ENCODE measurements around the gene RILP. TPM values are rescaled to one million over a fixed set of nuclear protein-coding genes. Genes with fewer than 3 reads are reported as not detected.

The RILP gene
- total and polyA plus RNA-seq, 2 experiments from 2014 or later, result 31.7 to 79.4 TPM

GRCh38 chr17:1628856-1629503 is 20.7 kb downstream of the RILP start:
- H3K9me3 ChIP-seq (ENCODE audit: low read depth), result no peaks in the 10 kb centered on the region
- H3K27ac ChIP-seq, result peak overlapping the region; percentile 22
- peak; percentile 95 to 96 for DNase-seq (ENCODE audit: low read depth in 1 of 2, low spot score in 1 of 2)
- H3K27me3 ChIP-seq, result no peaks in the 10 kb centered on the region
- peak overlapping the region; percentile 63 for H3K4me3 ChIP-seq
- no peaks in the 10 kb centered on the region for H3K4me1 ChIP-seq (ENCODE audit: low read depth)
- no peaks in the 10 kb centered on the region for H3K36me3 ChIP-seq
- TF ChIP-seq, protein P1, sequence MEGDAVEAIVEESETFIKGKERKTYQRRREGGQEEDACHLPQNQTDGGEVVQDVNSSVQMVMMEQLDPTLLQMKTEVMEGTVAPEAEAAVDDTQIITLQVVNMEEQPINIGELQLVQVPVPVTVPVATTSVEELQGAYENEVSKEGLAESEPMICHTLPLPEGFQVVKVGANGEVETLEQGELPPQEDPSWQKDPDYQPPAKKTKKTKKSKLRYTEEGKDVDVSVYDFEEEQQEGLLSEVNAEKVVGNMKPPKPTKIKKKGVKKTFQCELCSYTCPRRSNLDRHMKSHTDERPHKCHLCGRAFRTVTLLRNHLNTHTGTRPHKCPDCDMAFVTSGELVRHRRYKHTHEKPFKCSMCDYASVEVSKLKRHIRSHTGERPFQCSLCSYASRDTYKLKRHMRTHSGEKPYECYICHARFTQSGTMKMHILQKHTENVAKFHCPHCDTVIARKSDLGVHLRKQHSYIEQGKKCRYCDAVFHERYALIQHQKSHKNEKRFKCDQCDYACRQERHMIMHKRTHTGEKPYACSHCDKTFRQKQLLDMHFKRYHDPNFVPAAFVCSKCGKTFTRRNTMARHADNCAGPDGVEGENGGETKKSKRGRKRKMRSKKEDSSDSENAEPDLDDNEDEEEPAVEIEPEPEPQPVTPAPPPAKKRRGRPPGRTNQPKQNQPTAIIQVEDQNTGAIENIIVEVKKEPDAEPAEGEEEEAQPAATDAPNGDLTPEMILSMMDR (IDR thresholded peaks at IDR 0.05; ENCODE audit: low read depth, low read length), result no peak

DNA sequence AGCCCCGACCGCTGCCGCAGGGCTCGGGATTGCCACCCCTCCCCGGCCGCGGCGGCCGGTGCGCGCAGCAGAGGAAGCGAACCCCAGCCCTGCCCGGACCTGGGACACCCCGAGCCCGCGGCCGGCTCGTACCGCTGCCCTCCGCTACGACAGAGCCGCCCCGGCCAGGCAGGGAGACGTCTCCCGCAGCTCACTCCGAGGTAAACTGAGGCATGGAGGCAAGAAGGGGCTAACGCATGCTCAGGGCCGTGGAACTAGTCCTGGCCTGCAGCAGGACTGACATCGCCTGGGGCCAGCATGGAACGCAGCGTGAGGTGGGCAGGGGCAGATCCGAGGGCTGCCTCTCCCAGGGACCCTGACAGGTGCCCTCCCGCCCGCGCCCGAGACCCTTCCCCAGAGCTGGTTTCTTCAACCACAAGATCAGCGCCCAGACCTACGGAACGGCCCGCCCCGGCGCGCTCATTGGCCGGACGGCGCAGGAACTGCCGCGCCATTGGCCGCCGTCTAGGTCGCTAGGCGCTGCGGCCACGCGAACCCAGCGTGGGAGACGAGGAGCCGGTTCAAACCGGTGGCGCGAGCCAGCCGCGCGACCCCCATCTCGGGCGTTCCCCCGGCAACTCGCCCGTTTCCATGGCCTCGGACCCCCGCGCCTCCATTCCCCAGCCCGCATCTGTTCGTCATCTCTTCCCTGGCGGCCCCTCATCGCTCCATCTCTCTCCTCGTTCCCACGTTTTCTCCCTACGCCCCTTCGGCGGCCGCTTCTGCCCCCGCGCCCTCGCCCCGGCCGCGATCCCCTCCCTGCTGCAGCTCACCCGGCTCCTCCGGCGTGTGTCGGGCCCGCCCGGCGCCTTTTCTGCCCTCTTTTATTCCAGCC is 21.4 kb downstream of the RILP start, which contains the start of gene SLC43A2:
TSS of gene SLC43A2 (minus strand) at position 853 of the 874 bp plus-strand sequence. CDS start 960 bp downstream, outside the sequence.
- TF ChIP-seq, protein P1 (IDR thresholded peaks at IDR 0.05; ENCODE audit: low read depth, low read length), result no peak
- no peaks in the 10 kb centered on the region for H3K4me1 ChIP-seq (ENCODE audit: low read depth)
- no peaks in the 10 kb centered on the region for H3K27me3 ChIP-seq
- H3K27ac ChIP-seq, result peak within 1 kb of the TSS; percentile 24
- peak; percentile 82 to 95 for DNase-seq (ENCODE audit: low read depth in 1 of 2, low spot score in 1 of 2)
- no peaks in the 10 kb centered on the region for H3K36me3 ChIP-seq
- peak within 1 kb of the TSS; percentile 63 for H3K4me3 ChIP-seq
- H3K9me3 ChIP-seq (ENCODE audit: low read depth), result no peaks in the 10 kb centered on the region

DNA sequence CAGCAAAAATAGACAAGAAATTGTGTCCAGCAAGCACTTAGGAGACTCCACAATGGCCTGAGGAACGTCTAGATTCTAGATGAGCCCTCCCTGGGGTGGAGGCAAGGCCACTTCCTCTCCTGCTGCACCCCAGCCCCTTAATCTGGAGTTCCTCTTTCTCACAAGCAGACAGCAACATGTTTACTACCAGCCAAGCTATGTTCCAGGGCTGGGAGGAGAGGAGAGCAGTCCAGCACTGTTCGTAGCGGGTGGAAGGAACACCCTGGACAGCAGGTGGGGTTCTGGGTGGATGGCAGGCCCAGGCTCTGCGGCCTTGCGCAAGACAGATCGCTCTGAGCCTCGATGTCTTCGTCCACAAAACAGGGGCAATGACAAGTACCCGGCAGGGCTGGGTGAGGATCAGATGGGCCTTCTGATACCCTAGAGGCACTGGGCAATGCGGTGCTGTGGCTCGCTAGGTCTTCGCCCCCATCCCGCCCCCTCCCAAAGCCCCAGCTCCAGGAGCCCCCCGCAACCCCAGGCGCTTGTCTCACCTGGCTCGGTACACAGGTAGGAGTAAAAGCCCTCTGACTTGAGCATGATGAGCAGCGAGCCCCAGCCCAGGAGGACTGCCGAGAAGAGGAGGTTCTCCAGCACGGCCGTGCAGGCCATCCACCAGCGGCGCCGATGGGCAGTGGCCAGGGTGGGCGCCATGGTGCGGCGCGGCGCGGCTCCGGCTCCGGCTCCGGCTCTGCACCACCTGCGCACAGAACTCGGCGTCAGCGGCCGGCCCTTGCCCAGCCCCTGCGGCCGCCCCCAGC is 22.3 kb downstream of the RILP start:
- Histone ChIP-seq H3K27me3 (no peaks in the 10 kb centered on the region), H3K36me3 (no peaks in the 10 kb centered on the region), H3K27ac (no peak overlapping the region), H3K9me3 (ENCODE audit: low read depth) (no peaks in the 10 kb centered on the region), H3K4me3 (peak overlapping the region; percentile 63), H3K4me1 (ENCODE audit: low read depth) (no peaks in the 10 kb centered on the region)
- no peak for DNase-seq (ENCODE audit: low read depth in 1 of 2, low spot score in 1 of 2)
- TF ChIP-seq, protein P1 (IDR thresholded peaks at IDR 0.05; ENCODE audit: low read depth, low read length), result no peak

- H3K4me1 ChIP-seq (ENCODE audit: low read depth), result no peaks in the 10 kb centered on the region
- H3K27ac ChIP-seq, result no peak overlapping the region
- H3K27me3 ChIP-seq, result no peaks in the 10 kb centered on the region
- DNase-seq (ENCODE audit: low read depth in 1 of 2, low spot score in 1 of 2), result no peak
- H3K4me3 ChIP-seq, result no peak overlapping the region
- H3K36me3 ChIP-seq, result no peaks in the 10 kb centered on the region
- H3K9me3 ChIP-seq (ENCODE audit: low read depth), result no peaks in the 10 kb centered on the region
- TF ChIP-seq, protein P1 (IDR thresholded peaks at IDR 0.05; ENCODE audit: low read depth, low read length), result no peak
Observed at GRCh38 chr17:1626333-1626732, 23.3 kb downstream of the RILP start.

DNA sequence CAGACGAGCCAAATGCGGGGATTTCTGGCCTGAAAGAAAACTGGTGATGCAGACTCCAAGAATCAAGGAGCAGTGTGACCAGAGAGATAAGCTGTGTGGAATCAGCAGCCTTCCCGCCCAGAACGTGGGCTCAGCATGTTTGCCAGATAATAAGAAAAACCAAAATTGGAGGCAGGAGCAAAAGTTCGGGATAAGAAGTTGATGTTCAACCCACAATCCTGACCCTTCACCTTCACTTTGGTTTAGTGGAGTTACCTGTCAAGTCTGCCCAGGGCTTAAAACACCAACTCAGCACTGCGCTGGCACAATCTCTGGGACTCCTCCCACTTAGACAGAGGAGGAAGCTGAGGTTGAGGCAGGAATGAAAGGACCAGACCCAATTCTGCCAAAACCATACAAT is 24.1 kb downstream of the RILP start:
- TF ChIP-seq, protein P1 (IDR thresholded peaks at IDR 0.05; ENCODE audit: low read depth, low read length), result no peak
- Histone ChIP-seq H3K27me3 (no peaks in the 10 kb centered on the region), H3K4me3 (no peak overlapping the region), H3K36me3 (no peaks in the 10 kb centered on the region), H3K27ac (no peak overlapping the region), H3K9me3 (ENCODE audit: low read depth) (no peaks in the 10 kb centered on the region), H3K4me1 (ENCODE audit: low read depth) (no peaks in the 10 kb centered on the region)
- DNase-seq (ENCODE audit: low read depth in 1 of 2, low spot score in 1 of 2), result no peak

Measured in cardiac muscle cell (in vitro differentiated cells and primary cell).